Hepatocyte (in vitro differentiated cells): ENCODE data around the gene PRX.

ENCODE experiments used
- EZH2 ChIP-seq: fragments of 200-600 bp; sonication (generic); IDR thresholded peaks from 2 replicates; pipeline ENCODE4 v1.6.1; 2016; ENCODE audit warnings: antibody characterized with exemption, mild to moderate bottlenecking, borderline replicate concordance
- EZH2phosphoT487 ChIP-seq: fragments of 200-600 bp; sonication (generic); IDR thresholded peaks from one replicate; pipeline ENCODE4 v1.6.1; 2018; ENCODE audit warnings: antibody characterized with exemption, mild to moderate bottlenecking, low read depth, moderate library complexity; ENCODE audit not compliant: unreplicated experiment, severe bottlenecking
- TF ChIP-seq, protein P1 (sequence below): fragments of 200-600 bp; sonication (generic); IDR thresholded peaks from 2 replicates; pipeline ENCODE4 v1.5.1; 2016; ENCODE audit warnings: antibody characterized with exemption, mild to moderate bottlenecking; ENCODE audit not compliant: poor library complexity

DNA sequence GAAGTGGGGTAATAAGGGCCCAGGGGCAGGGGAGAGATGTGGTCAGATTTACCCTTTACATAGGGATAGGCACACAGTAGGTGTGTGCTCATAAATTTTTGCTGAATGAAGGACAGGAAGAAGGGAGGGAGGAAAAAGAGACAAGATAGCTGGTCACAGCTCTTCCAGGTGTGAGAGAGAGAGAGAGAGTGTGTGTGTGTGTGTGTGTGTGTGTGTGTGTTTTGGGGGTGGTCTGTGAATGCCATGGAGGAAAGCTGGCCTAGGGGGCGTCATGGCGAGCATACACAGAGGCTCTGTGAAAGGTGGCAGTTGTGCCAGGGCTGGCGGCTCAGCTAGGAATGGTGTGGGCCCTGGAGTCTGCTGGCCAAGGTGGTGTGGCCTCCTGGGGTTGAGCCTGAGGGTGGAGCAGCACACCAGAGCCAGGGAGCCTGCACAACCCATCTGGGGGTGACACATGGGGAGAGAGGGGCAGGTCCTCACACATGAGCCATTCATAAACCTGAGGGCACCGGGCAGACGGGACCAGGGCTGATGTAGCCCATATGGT is 6.0 kb upstream of the PRX start:
- TF ChIP-seq, protein P1, sequence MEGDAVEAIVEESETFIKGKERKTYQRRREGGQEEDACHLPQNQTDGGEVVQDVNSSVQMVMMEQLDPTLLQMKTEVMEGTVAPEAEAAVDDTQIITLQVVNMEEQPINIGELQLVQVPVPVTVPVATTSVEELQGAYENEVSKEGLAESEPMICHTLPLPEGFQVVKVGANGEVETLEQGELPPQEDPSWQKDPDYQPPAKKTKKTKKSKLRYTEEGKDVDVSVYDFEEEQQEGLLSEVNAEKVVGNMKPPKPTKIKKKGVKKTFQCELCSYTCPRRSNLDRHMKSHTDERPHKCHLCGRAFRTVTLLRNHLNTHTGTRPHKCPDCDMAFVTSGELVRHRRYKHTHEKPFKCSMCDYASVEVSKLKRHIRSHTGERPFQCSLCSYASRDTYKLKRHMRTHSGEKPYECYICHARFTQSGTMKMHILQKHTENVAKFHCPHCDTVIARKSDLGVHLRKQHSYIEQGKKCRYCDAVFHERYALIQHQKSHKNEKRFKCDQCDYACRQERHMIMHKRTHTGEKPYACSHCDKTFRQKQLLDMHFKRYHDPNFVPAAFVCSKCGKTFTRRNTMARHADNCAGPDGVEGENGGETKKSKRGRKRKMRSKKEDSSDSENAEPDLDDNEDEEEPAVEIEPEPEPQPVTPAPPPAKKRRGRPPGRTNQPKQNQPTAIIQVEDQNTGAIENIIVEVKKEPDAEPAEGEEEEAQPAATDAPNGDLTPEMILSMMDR = no peak
- TF ChIP-seq EZH2phosphoT487 (no peak), EZH2 (no peak)
